Ovary (tissue), 3 donors: ENCODE results near the gene PCGF3.

Source experiments
- CTCF ChIP-seq, 3 donors: fragments of 450-650 bp in 2 of 3; fragments of 200-600 bp in 1 of 3; IDR thresholded peaks; one replicate each; pipeline versions ENCODE4 v1.5.1 to v1.8.0; 2016 to 2022; ENCODE audit warnings: antibody characterized with exemption in 3 of 3, mild to moderate bottlenecking in 1 of 3
- EP300 ChIP-seq: sonication (generic); formaldehyde crosslinking; IDR thresholded peaks from one replicate; pipeline ENCODE4 v1.6.1; 2017; ENCODE audit warnings: antibody characterized with exemption
- donor health status: DM: no; HTN: no; CAD: no.

GRCh38 chr4:661881-662761 lies 43.5 kb upstream of the PCGF3 start:
- TF ChIP-seq EP300 (no peak), CTCF (IDR thresholded peaks at IDR 0.05) (no peak)
